ENCODE measurements around the gene TMEM140. TPM values are rescaled to one million over a fixed set of nuclear protein-coding genes. Genes with fewer than 3 reads are reported as not detected.

Gene TMEM140
- total RNA-seq, 2 experiments from 2014 or later = 12.6 to 12.7 TPM

DNA sequence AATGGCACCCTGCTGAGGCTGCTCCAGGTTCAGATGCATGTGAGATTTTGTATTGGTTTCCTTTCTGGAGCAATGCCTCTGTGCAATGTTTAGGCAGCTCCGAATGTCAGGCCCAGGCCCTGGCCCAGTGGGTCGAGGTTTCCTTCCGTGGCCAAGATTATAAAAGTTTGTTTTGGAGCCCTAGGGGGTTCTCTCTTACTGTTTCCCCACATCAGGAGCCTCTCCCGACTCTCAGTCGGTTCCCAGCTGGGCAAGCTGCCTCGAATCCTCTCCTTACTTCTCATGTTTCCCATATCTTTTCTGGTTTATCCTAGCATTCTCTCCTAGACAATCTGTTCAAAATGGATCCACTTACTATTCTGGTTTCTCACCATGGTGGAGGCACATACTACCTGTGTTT lies 11.0 kb downstream of the TMEM140 start:
- Mint-ChIP-seq H3K27me3 (ENCODE audit: low read depth) (no peaks in the 10 kb centered on the region), H3K36me3 (ENCODE audit: low read depth) (peaks cover 90% of the 10 kb centered on the region), H3K9me3 (ENCODE audit: insufficient read depth) (peaks cover 50% of the 10 kb centered on the region), H3K4me3 (no peak overlapping the region), H3K27ac (no peak overlapping the region), H3K4me1 (ENCODE audit: low read depth) (peaks cover 29% of the 10 kb centered on the region)
- POLR2A ChIA-PET = interaction anchor here (0.6 to 0.8 kb wide), 2 partner anchors 9 to 11 kb away, joined by 3 to 6 read pairs; partner anchors contain the start of gene TMEM140
- ATAC-seq (no peak), DNase-seq (no peak)
- CTCF ChIA-PET = interaction anchor here (1.1 to 6.7 kb wide), 2 partner anchors 10 to 11 kb away, joined by 3 to 45 read pairs; partner anchors contain the start of genes CYREN and TMEM140

DNA sequence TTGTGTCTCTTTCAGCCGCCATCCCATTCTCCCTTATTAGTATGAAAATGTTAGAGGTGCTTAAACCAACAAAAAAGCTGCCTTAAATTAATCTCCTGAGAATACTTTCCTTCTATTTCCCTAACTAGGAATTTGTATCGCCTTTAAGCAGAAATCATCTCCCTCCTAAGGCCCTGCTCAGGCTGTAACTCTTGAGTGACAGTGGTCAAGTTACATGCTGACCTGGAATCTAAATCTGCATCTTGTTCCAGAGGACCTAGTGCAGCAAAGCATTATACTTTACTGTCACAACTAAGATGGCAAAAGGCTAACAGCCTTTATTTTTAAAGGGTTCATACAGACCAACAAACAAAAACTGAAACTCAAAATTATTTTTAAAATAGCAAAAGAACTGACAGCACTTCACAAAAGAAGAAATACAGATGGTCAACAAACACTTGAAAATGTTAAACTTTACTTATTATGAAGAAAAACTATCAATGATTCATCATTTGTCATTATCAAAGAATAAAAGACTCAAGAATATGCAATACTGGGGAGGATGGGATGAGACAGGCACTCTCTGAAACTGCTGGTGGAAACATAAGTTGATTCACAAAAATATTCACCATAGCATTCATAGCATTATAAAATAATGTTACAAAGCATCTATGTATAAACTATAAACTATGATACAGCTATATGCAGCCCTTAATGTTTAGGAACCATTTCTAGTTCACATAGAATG lies 11.7 kb downstream of the TMEM140 start:
- Mint-ChIP-seq H3K36me3 (ENCODE audit: low read depth) (peaks cover 90% of the 10 kb centered on the region), H3K27ac (no peak overlapping the region), H3K27me3 (ENCODE audit: low read depth) (no peaks in the 10 kb centered on the region), H3K4me3 (no peak overlapping the region), H3K9me3 (ENCODE audit: insufficient read depth) (peaks cover 43% of the 10 kb centered on the region), H3K4me1 (ENCODE audit: low read depth) (peaks cover 29% of the 10 kb centered on the region)
- DNase-seq (no peak), ATAC-seq (no peak)
- POLR2A ChIA-PET = interaction anchor here (1.5 to 2.4 kb wide), 3 partner anchors 10 to 12 kb away, joined by 4 to 10 read pairs (median 7); partner anchors contain the start of gene TMEM140
- CTCF ChIA-PET = interaction anchor here (1.1 to 6.7 kb wide), 4 partner anchors 9 to 173 kb away, joined by 3 to 45 read pairs (median 6); partner anchors contain the start of genes AGBL3, CYREN and TMEM140

DNA sequence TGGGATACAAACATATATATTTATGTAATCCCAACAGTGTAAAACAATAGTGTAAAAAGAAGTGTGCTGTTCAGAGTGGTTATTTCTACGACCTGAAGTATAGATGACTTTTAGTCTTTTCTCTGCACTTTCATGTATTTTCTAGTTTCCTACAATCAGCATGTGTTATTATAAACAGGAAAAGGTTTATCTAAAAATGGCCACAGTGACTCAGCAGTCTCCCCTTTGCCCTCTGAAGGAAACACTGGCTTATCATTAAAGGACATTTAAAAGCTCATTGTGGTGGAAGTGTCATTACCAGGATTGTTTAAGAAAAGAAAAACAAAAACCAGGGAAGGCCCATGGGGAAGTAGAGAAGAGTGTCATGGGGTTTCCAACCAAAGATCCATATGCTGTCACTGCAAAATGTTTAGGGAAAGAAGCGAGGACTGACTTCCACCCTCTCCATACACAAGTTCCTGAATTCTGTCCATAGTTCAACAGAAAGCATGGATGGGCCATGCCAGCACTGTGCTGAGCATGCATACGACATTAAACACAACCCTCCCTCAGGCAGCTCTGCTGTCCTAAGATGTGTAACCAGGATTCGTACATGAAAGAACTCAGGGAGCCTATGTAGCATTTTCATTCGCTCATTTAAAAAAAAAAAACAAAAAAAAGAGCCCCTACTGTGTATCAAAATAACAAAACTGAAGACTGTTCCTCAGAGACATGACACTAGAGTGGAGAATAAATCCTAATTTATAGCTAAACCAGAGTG lies 12.4 kb downstream of the TMEM140 start:
- DNase-seq (no peak), ATAC-seq (peak; percentile 18)
- Mint-ChIP-seq H3K36me3 (ENCODE audit: low read depth) (peaks cover 89% of the 10 kb centered on the region), H3K9me3 (ENCODE audit: insufficient read depth) (peaks cover 36% of the 10 kb centered on the region), H3K4me1 (ENCODE audit: low read depth) (peaks cover 29% of the 10 kb centered on the region), H3K27ac (peak overlapping the region; percentile 53), H3K4me3 (no peak overlapping the region), H3K27me3 (ENCODE audit: low read depth) (no peaks in the 10 kb centered on the region)
- POLR2A ChIA-PET = interaction anchor here (1.5 to 2.4 kb wide), 3 partner anchors 9 to 12 kb away, joined by 4 to 10 read pairs (median 7); partner anchors contain the start of gene TMEM140
- CTCF ChIA-PET = interaction anchor here (1.1 to 6.7 kb wide), 5 partner anchors 9 to 174 kb away, joined by 3 to 45 read pairs (median 6); partner anchors contain the start of genes AGBL3, CYREN and TMEM140

DNA sequence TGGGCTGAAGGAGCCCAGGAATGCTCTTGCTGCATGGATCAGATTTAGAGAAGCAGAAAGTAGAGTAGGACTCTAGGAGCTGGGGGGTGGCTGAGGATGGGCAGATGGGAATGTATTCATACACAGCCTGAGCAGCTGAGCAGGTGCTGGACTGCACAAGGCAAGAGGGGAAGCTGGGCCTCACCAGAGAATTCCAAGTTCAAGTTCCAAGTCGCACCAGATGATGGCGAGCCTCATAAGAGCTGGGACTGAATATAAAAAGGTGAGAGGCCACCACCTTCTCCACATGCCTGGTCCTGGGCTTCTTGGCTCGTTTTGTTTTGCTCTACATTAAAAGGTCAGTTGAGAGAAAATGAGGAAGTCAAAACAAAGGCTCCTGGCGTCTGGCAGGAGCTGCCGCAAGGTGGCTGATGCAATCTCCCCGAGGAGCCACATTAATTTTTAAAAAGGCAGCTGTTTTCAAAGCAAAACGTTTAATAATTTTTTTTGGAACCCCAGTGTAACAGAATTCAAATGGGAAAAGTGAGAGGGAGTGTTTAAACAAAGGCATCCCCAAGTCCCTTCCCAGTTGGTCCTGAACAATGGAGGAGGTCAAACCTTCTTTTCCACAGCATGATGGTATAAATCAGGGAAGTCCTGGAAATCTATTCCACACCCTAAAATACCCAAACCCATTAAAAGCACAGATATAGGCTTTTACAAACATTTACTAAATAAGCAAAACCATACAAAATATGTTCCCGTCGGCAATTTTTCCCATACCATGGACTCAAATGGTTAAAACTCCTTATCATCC lies 13.2 kb downstream of the TMEM140 start:
- Mint-ChIP-seq H3K4me1 (ENCODE audit: low read depth) (peaks cover 33% of the 10 kb centered on the region), H3K27me3 (ENCODE audit: low read depth) (no peaks in the 10 kb centered on the region)
- no peak for ATAC-seq

DNA sequence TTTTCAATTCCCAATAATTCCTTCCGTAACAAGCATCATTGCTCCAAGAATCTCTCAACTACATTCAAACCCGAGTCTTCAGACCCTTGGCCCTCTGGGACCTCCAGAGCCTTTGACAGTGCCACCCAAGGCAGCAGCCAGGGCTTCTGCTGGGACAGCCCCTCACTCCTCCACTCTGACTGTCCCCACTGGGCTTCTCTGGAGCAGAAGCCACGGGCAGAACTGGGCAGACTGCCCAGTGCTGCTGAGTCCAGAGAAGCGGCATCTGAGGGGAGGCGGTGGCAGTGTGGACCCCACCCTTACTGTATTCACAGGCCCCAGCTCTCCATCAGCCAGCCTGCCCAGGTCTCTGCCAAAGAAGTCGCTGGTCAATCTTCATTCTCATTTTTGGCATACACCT lies 13.8 kb downstream of the TMEM140 start:
- DNase-seq (no peak), ATAC-seq (peak; percentile 18)
- H3K4me3 Mint-ChIP-seq = no peak overlapping the region
- ChIA-PET CTCF (interaction anchor here (1.3 to 6.7 kb wide), 2 partner anchors 8 to 14 kb away, joined by 6 to 45 read pairs; partner anchors contain the start of genes CYREN and TMEM140), POLR2A (interaction anchor here (0.7 to 2.4 kb wide), 3 partner anchors 14 to 174 kb away, joined by 3 to 7 read pairs (median 3); partner anchors contain the start of gene TMEM140)
- peaks cover 89% of the 10 kb centered on the region for H3K36me3 Mint-ChIP-seq (ENCODE audit: low read depth)
- peaks cover 38% of the 10 kb centered on the region for H3K4me1 Mint-ChIP-seq (ENCODE audit: low read depth)
- no peaks in the 10 kb centered on the region for H3K27me3 Mint-ChIP-seq (ENCODE audit: low read depth)
- H3K27ac Mint-ChIP-seq = peak overlapping the region; percentile 63
- peaks cover 22% of the 10 kb centered on the region for H3K9me3 Mint-ChIP-seq (ENCODE audit: insufficient read depth)

More for the DNA sequence above, 13.2 kb downstream of the TMEM140 start:
- peak overlapping the region; percentile 63 for H3K27ac Mint-ChIP-seq
- ChIA-PET POLR2A (interaction anchor here (1.5 to 2.4 kb wide), 3 partner anchors 8 to 13 kb away, joined by 4 to 10 read pairs (median 7); partner anchors contain the start of gene TMEM140), CTCF (interaction anchor here (1.3 to 6.7 kb wide), 4 partner anchors 8 to 175 kb away, joined by 5 to 45 read pairs (median 7); partner anchors contain the start of genes AGBL3, CYREN and TMEM140)
- no peak overlapping the region for H3K4me3 Mint-ChIP-seq
- H3K9me3 Mint-ChIP-seq (ENCODE audit: insufficient read depth) = peaks cover 28% of the 10 kb centered on the region
- H3K36me3 Mint-ChIP-seq (ENCODE audit: low read depth) = peaks cover 89% of the 10 kb centered on the region
- no peak for DNase-seq

DNA sequence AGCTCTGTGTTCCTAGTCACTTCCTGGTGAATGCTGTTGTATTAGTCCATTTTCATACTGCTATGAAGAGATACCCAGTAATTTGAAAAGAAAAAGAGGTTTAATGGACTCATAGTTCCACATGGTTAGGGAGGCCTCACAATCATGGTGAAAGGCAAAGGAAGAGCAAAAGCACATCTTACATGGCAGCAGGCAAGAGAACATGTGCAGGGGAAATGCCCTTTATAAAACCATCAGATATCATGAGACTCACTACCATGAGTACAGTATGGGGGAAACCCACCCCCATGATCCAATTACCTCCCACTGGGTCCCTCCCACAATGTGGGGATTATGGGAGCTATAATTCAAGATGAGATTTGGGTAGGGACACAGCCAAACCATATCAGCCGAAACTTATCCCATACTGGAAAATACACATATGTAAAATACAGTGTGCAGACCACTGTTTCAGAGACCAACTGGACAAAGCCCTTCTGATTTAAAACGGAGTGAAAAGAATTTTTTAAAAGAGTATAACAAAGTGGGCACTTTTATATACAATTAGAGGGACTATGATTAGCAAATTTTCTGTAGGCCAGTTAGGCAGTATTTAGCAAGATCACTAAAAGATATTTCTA lies 14.6 kb downstream of the TMEM140 start:
- H3K9me3 Mint-ChIP-seq (ENCODE audit: insufficient read depth) = peaks cover 16% of the 10 kb centered on the region
- H3K4me3 Mint-ChIP-seq = no peak overlapping the region
- DNase-seq = no peak
- no peak overlapping the region for H3K27ac Mint-ChIP-seq
- CTCF ChIA-PET = interaction anchor here (1.0 to 6.7 kb wide), 2 partner anchors 7 to 15 kb away, joined by 3 to 45 read pairs; partner anchors contain the start of genes CYREN and TMEM140
- POLR2A ChIA-PET = interaction anchor here (0.7 to 1.0 kb wide), 2 partner anchors 15 to 175 kb away, joined by 3 read pairs; partner anchors contain the start of gene TMEM140
- peaks cover 45% of the 10 kb centered on the region for H3K4me1 Mint-ChIP-seq (ENCODE audit: low read depth)
- no peak for ATAC-seq
- peaks cover 89% of the 10 kb centered on the region for H3K36me3 Mint-ChIP-seq (ENCODE audit: low read depth)
- no peaks in the 10 kb centered on the region for H3K27me3 Mint-ChIP-seq (ENCODE audit: low read depth)

DNA sequence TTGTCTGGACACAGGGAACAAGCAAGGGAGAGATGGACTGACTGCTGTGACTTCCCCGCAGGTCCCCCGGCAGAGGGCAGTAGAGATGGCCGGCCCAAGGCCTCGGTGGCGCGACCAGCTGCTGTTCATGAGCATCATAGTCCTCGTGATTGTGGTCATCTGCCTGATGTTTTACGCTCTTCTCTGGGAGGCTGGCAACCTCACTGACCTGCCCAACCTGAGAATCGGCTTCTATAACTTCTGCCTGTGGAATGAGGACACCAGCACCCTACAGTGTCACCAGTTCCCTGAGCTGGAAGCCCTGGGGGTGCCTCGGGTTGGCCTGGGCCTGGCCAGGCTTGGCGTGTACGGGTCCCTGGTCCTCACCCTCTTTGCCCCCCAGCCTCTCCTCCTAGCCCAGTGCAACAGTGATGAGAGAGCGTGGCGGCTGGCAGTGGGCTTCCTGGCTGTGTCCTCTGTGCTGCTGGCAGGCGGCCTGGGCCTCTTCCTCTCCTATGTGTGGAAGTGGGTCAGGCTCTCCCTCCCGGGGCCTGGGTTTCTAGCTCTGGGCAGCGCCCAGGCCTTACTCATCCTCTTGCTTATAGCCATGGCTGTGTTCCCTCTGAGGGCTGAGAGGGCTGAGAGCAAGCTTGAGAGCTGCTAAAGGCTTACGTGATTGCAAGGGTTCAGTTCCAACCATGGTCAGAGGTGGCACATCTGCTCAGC lies 16.6 kb downstream of the TMEM140 start:
- POLR2A ChIA-PET = interaction anchor here (0.6 to 3.2 kb wide), 4 partner anchors 13 to 1225 kb away, joined by 3 to 23 read pairs (median 4); partner anchors contain the start of genes TMEM140 and WDR91

DNA sequence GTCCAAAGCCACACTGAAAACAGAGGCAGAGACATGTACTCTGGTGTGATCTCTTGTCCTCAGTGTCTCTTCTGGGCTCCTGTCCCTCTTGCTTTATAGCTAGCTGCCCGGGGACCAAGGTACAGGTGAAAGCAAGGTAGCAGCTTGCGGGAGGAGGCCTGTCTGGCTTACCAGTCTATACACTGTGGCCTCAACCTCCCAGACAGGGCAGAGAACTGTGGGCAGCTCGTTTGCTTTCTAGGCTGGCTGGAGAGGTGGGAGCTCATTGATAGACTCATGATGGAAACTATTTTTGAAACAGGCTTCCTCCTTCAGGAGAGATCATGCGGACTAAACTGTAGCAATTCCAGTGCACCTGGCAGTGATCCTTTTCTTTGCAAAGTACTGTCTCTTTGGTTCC lies 18.0 kb downstream of the TMEM140 start:
- Mint-ChIP-seq H3K36me3 (ENCODE audit: low read depth) (peaks cover 79% of the 10 kb centered on the region), H3K4me1 (ENCODE audit: low read depth) (peaks cover 51% of the 10 kb centered on the region), H3K27ac (peak overlapping the region; percentile 18), H3K4me3 (no peak overlapping the region), H3K27me3 (ENCODE audit: low read depth) (no peaks in the 10 kb centered on the region), H3K9me3 (ENCODE audit: insufficient read depth) (peaks cover 16% of the 10 kb centered on the region)
- DNase-seq (no peak), ATAC-seq (no peak)
- ChIA-PET CTCF (interaction anchor here (3.2 to 8.7 kb wide), 2 partner anchors 17 to 180 kb away, joined by 17 to 98 read pairs; partner anchors contain the start of genes AGBL3 and TMEM140), POLR2A (interaction anchor here (3.2 kb wide), 1 partner anchor 18 kb away, joined by 23 read pairs; the partner anchor contains the start of gene TMEM140)

More for the DNA sequence above, 16.6 kb downstream of the TMEM140 start:
- Mint-ChIP-seq H3K27ac (peak overlapping the region; percentile 32), H3K4me1 (ENCODE audit: low read depth) (peaks cover 58% of the 10 kb centered on the region), H3K27me3 (ENCODE audit: low read depth) (no peaks in the 10 kb centered on the region), H3K36me3 (ENCODE audit: low read depth) (peaks cover 86% of the 10 kb centered on the region), H3K4me3 (no peak overlapping the region), H3K9me3 (ENCODE audit: insufficient read depth) (peaks cover 16% of the 10 kb centered on the region)
- CTCF ChIA-PET = interaction anchor here (3.2 to 8.7 kb wide), 2 partner anchors 16 to 178 kb away, joined by 17 to 98 read pairs; partner anchors contain the start of genes AGBL3 and TMEM140
- DNase-seq (no peak), ATAC-seq (no peak)

DNA sequence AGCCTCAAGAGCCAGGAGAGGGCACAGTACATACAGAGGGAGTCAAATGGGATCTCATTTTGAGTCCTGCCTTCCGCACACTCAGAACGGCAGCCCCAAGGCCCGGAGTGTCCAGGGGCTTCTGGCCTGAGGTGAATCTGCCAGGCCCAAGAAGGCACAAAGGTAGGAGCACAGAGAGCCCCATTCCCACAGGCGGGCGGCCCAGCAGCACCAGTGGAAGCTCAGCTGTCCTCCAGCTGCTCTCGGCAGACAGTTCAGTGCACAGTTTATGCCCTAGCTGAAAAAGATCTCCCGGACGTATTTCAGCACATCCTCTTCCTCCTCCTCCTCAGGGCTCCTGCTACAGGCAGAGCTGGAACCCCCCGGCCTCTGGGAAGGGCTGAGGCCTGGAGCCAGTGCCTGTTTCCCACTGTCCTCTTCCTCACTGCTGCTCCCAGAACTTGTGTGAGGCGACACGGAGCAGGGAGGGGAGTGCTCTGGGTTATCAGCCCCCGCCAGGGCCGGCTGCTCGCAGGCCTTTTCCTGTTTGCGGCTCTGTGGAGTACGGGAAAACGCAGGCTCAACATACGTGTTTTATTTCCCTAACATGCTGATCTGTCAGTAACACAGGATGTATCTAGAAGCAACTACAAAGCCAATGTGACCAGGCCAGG lies 18.6 kb downstream of the TMEM140 start:
- Mint-ChIP-seq H3K4me1 (ENCODE audit: low read depth) (peaks cover 50% of the 10 kb centered on the region), H3K4me3 (no peak overlapping the region), H3K27me3 (ENCODE audit: low read depth) (no peaks in the 10 kb centered on the region), H3K36me3 (ENCODE audit: low read depth) (peaks cover 73% of the 10 kb centered on the region), H3K9me3 (ENCODE audit: insufficient read depth) (peaks cover 14% of the 10 kb centered on the region), H3K27ac (peak overlapping the region; percentile 34)
- POLR2A ChIA-PET = interaction anchor here (0.8 to 3.2 kb wide), 2 partner anchors 17 to 18 kb away, joined by 4 to 23 read pairs; partner anchors contain the start of gene TMEM140
- CTCF ChIA-PET = interaction anchor here (3.2 to 8.7 kb wide), 3 partner anchors 7 to 180 kb away, joined by 17 to 98 read pairs (median 45); partner anchors contain the start of genes AGBL3 and TMEM140
- ATAC-seq (no peak), DNase-seq (no peak)

Data from activated CD8-positive, alpha-beta T cell treated with anti-CD3 and anti-CD28 coated beads, Interleukin-2, amount 10 ng/mL, durations not matched to agents 7 days and 5 days (primary cell).